A673 (cell line): Measurements from ENCODE around the gene ASPG.

ENCODE experiments used
- CTCF ChIP-seq: fragments of 300-800, 200-600 bp; sonication (generic); conservative IDR thresholded peaks from 2 replicates; pipeline ENCODE4 v1.5.1; 2017; ENCODE audit warnings: low read depth, mild to moderate bottlenecking, antibody characterized with exemption, low read length, moderate library complexity, mixed read lengths
- EZH2 ChIP-seq: fragments of 200-600 bp; sonication (generic); IDR thresholded peaks from 2 replicates; pipeline ENCODE4 v1.6.1; 2017; ENCODE audit warnings: borderline replicate concordance, low read depth, mild to moderate bottlenecking, mixed read lengths, antibody characterized with exemption, low read length; ENCODE audit not compliant: poor library complexity, severe bottlenecking

- TF ChIP-seq CTCF: no peak
- no peak for TF ChIP-seq EZH2
Observed at GRCh38 chr14:104090071-104090748, 4.7 kb downstream of the ASPG start.
